Endothelial cell of umbilical vein (primary cell): ENCODE data around the gene AADACL2. TPM values are rescaled to one million over a fixed set of nuclear protein-coding genes. Genes with fewer than 3 reads are reported as not detected.

ENCODE experiments used
- BruUV-seq: library from RNA; stranded (reverse); fragments of 400-500 nt; replicated peaks from 2 replicates; lab custom pipeline; 2021; lab: Mats Ljungman, UMichigan
- CTCF ChIA-PET: fragments of 300-600, 350-600 bp; sonication (Branson Sonifier 250); formaldehyde crosslinking; loops from one replicate; lab custom pipeline; 2021; ENCODE audit warnings: antibody characterized with exemption, inconsistent platforms; lab: Charles Lee
- POLR2A ChIA-PET: fragments of 300-600, 350-600 bp; sonication (Branson Sonifier 250); formaldehyde crosslinking; loops from one replicate; lab custom pipeline; 2021; ENCODE audit warnings: antibody characterized with exemption, inconsistent platforms; lab: Charles Lee
- DNase-seq: peaks from one replicate; pipeline ENCODE4 v3.0.0-alpha.2; 2011; ENCODE audit warnings: low read depth, low spot score
- FAIRE-seq: peaks from 2 replicates; lab custom pipeline; 2011; peaks lifted over from hg19 to GRCh38; lab: Jason Lieb, UNC
- H2AFZ ChIP-seq: 2 replicates; pipeline ENCODE4 v1.6.0; 2012; ENCODE audit warnings: low read depth, low read length, control low read depth, inconsistent platforms
- H3K27ac ChIP-seq: 2 replicates; pipeline ENCODE4 v1.5.1; 2011; ENCODE audit warnings: low read depth, mild to moderate bottlenecking, control low read depth, low read length, moderate library complexity; ENCODE audit not compliant: insufficient read depth
- H3K27me3 ChIP-seq, 2 experiments: 2 replicates each; pipeline versions ENCODE4 v1.6.0 to v1.6.1; 2011; ENCODE audit warnings: low read length in 2 of 2, mixed read lengths in 1 of 2; ENCODE audit not compliant: control insufficient read depth in 2 of 2, insufficient read depth in 2 of 2
- H3K36me3 ChIP-seq, 2 experiments: 2 replicates in 1 of 2; 3 replicates in 1 of 2; pipeline ENCODE4 v1.5.1; 2011; ENCODE audit warnings: low read length in 2 of 2, mild to moderate bottlenecking in 1 of 2, moderate library complexity in 1 of 2; ENCODE audit not compliant: control insufficient read depth in 2 of 2, insufficient read depth in 2 of 2; ENCODE audit errors: extremely low read depth in 1 of 2
- H3K4me1 ChIP-seq: 3 replicates; pipeline ENCODE4 v1.5.1; 2011; ENCODE audit warnings: mild to moderate bottlenecking, low read length; ENCODE audit not compliant: control insufficient read depth, insufficient read depth; ENCODE audit errors: extremely low read depth
- H3K4me2 ChIP-seq: 2 replicates; pipeline ENCODE4 v1.6.1; 2011; ENCODE audit warnings: low read length, control low read depth, mixed read lengths; ENCODE audit not compliant: insufficient read depth
- H3K4me3 ChIP-seq, 3 experiments: fragments of 200-600 bp in 1 of 3; sonication (generic), shearing (Covaris generic) in 1 of 3; replicated peaks in 1 of 3; 2 replicates each; pipeline ENCODE4 v1.5.1; 2011 to 2016; ENCODE audit warnings: control low read depth in 3 of 3, low read length in 3 of 3, mild to moderate bottlenecking in 2 of 3, inconsistent platforms in 1 of 3, low read depth in 1 of 3, moderate library complexity in 1 of 3; ENCODE audit not compliant: insufficient read depth in 1 of 3
- H3K79me2 ChIP-seq: 2 replicates; pipeline ENCODE4 v1.6.0; 2012; ENCODE audit warnings: low read length, inconsistent platforms; ENCODE audit not compliant: control insufficient read depth, insufficient read depth
- H3K9ac ChIP-seq: replicated peaks from 2 replicates; pipeline ENCODE3; 2011; ENCODE audit warnings: low read length, control low read depth; ENCODE audit not compliant: insufficient read depth; ENCODE audit errors: extremely low read depth
- H3K9me1 ChIP-seq: replicated peaks from 3 replicates; pipeline ENCODE4 v1.6.0; 2011; ENCODE audit warnings: mild to moderate bottlenecking, low read length; ENCODE audit not compliant: control insufficient read depth, insufficient read depth; ENCODE audit errors: extremely low read depth
- H3K9me3 ChIP-seq: replicated peaks from 2 replicates; pipeline ENCODE4 v1.5.1; 2012; ENCODE audit warnings: low read length, inconsistent platforms; ENCODE audit not compliant: control insufficient read depth, insufficient read depth
- H4K20me1 ChIP-seq: replicated peaks from 2 replicates; pipeline ENCODE3; 2011; ENCODE audit warnings: mild to moderate bottlenecking, low read length; ENCODE audit not compliant: control insufficient read depth, insufficient read depth; ENCODE audit errors: extremely low read depth
- EZH2 ChIP-seq: IDR thresholded peaks from 2 replicates; pipeline ENCODE4 v1.6.1; 2012; ENCODE audit warnings: borderline replicate concordance, low read depth, mild to moderate bottlenecking, moderate library complexity, low read length, inconsistent platforms; ENCODE audit not compliant: severe bottlenecking
- FOS ChIP-seq: IDR thresholded peaks from 2 replicates; pipeline ENCODE4 v1.6.1; 2011; ENCODE audit warnings: mild to moderate bottlenecking, low read length, moderate library complexity, borderline replicate concordance; ENCODE audit not compliant: insufficient read depth
- GATA2 ChIP-seq: IDR thresholded peaks from 2 replicates; pipeline ENCODE4 v1.7.0; 2011; ENCODE audit warnings: low read depth, mild to moderate bottlenecking, moderate library complexity, mixed read lengths, low read length; ENCODE audit not compliant: insufficient read length, insufficient read depth
- JUN ChIP-seq: IDR thresholded peaks from 2 replicates; pipeline ENCODE4 v1.6.1; 2011; ENCODE audit warnings: borderline replicate concordance, low read depth; ENCODE audit not compliant: insufficient read length, insufficient read depth
- MYC ChIP-seq: IDR thresholded peaks from one replicate; pipeline ENCODE4 v1.6.1; 2011; ENCODE audit warnings: mild to moderate bottlenecking, low read depth, low read length
- POLR2A ChIP-seq: IDR thresholded peaks from 2 replicates; pipeline ENCODE4 v1.6.1; 2012; ENCODE audit warnings: low read depth, mild to moderate bottlenecking, control low read depth, low read length
- POLR2AphosphoS5 ChIP-seq: IDR thresholded peaks from 2 replicates; pipeline ENCODE4 v1.6.1; 2012; ENCODE audit warnings: low read depth, mild to moderate bottlenecking, control low read depth, low read length, moderate library complexity; ENCODE audit not compliant: insufficient read depth
- dilution Hi-C: fragments of 300-500 bp; cut with MboI; formaldehyde crosslinking; loops from one replicate; pipeline ENCODE4 v1.15.0; 2019; ENCODE audit warnings: low sequenced_read_pairs; ENCODE audit not compliant: extremely low pct_ligation_motif_present
- intact Hi-C: fragments of 100-400 bp; cut with micrococcal nuclease; formaldehyde crosslinking; loops from one replicate; pipeline ENCODE4 v1.10.0; 2022
- polyA plus RNA-seq, 4 experiments: library from polyadenylated mRNA; depleted of rRNA in 3 of 4; stranded (reverse) in 3 of 4; unstranded in 1 of 4; fragments of >200 nt; gene quantifications; 2 replicates each; pipeline versions ENCODE4 v1.2.1 to v1.2.3, GENCODE V29; 2011 to 2012; ENCODE audit warnings: missing spikeins in 1 of 4
- total RNA-seq: library from RNA; stranded (reverse); gene quantifications from 2 replicates; pipeline ENCODE4 v1.2.3, GENCODE V29; 2021
- TF ChIP-seq, protein P1 (sequence below), 2 donors: IDR thresholded peaks; 1 replicate in 1 of 2; 2 replicates in 1 of 2; pipeline ENCODE4 v1.5.1; 2011; ENCODE audit warnings: low read length in 2 of 2, mild to moderate bottlenecking in 2 of 2, moderate library complexity in 2 of 2, control low read depth in 1 of 2, inconsistent platforms in 1 of 2, low read depth in 1 of 2; ENCODE audit not compliant: insufficient read depth in 1 of 2; ENCODE audit errors: extremely low read depth in 1 of 2
- TF ChIP-seq, protein P2 (sequence below): IDR thresholded peaks from 2 replicates; pipeline ENCODE4 v1.6.1; 2011; ENCODE audit not compliant: insufficient read depth, insufficient read length

AADACL2 gene
- total and polyA plus RNA-seq, 2 donors (not counting 3 experiments of a cell fraction or from before 2014, with no cell fraction given) = not detected

DNA sequence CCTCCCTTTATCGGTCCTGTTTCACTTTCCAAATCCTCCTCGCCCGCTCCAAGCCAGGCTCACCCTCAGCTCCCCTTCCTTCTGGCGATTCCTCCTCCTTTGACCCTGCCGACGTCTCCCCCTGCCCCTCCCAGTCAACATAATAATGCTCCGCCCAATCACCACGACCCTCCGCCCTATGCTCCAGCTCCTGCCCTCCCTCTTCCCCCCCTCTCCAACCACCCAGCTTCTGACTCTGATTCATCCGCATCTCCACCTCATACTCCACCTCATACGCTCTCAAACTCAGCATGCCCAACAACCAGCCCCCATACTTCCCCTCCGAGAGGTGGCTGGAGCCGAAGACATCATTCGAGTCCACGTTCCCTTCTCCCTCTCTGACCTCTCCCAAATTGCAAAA lies 73.1 kb downstream of the AADACL2 start:
- Histone ChIP-seq H3K9me3 (no peaks in the 10 kb centered on the region), H3K4me2 (no peak overlapping the region), H3K9ac (no peak overlapping the region), H3K79me2 (no peaks in the 10 kb centered on the region), H3K36me3 (no peaks in the 10 kb centered on the region), H2AFZ (no peak overlapping the region), H3K9me1 (no peaks in the 10 kb centered on the region), H3K27me3 (no peaks in the 10 kb centered on the region), H4K20me1 (no peaks in the 10 kb centered on the region), H3K4me3 (no peak overlapping the region), H3K27ac (no peak overlapping the region), H3K4me1 (no peaks in the 10 kb centered on the region)
- dilution Hi-C loops = no loop called here
- DNase-seq (no peak), FAIRE-seq (no peak)
- no TSS peak for BruUV-seq
- TF ChIP-seq POLR2AphosphoS5 (no peak), GATA2 (no peak), FOS (no peak), POLR2A (no peak), EZH2 (no peak), JUN (no peak), MYC (no peak)
- TF ChIP-seq, protein P1, sequence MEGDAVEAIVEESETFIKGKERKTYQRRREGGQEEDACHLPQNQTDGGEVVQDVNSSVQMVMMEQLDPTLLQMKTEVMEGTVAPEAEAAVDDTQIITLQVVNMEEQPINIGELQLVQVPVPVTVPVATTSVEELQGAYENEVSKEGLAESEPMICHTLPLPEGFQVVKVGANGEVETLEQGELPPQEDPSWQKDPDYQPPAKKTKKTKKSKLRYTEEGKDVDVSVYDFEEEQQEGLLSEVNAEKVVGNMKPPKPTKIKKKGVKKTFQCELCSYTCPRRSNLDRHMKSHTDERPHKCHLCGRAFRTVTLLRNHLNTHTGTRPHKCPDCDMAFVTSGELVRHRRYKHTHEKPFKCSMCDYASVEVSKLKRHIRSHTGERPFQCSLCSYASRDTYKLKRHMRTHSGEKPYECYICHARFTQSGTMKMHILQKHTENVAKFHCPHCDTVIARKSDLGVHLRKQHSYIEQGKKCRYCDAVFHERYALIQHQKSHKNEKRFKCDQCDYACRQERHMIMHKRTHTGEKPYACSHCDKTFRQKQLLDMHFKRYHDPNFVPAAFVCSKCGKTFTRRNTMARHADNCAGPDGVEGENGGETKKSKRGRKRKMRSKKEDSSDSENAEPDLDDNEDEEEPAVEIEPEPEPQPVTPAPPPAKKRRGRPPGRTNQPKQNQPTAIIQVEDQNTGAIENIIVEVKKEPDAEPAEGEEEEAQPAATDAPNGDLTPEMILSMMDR (IDR thresholded peaks at IDR 0.05; ENCODE audit: extremely low read depth in 1 of 2, insufficient read depth in 1 of 2, low read depth in 1 of 2, low read length in 2 of 2) = no peak
- TF ChIP-seq, protein P2, sequence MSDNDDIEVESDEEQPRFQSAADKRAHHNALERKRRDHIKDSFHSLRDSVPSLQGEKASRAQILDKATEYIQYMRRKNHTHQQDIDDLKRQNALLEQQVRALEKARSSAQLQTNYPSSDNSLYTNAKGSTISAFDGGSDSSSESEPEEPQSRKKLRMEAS = no peak
- intact Hi-C loops = no loop called here
- ChIA-PET CTCF (interaction anchor here (0.9 kb wide), 1 partner anchor 9 kb away, joined by 4 read pairs; no protein-coding TSS in a partner anchor), POLR2A (no interaction called here)

Other genes with a start within 250 kb of the AADACL2 start
- 0.27 and 1.0 TPM in 2 replicates for gene AADAC, start 80.2 kb downstream of the AADACL2 start, total RNA-seq
- 0.32 and 0.62 TPM in 2 replicates for gene AADAC, start 80.2 kb downstream of the AADACL2 start, polyA plus RNA-seq
- gene SUCNR1, start 139.7 kb downstream of the AADACL2 start, total RNA-seq = not detected in 2 replicates
- not detected in 2 replicates for gene SUCNR1, start 139.7 kb downstream of the AADACL2 start, polyA plus RNA-seq